BE2C (cell line): Measurements from ENCODE around the gene DYRK3.

Source experiments
- DNase-seq: peaks from one replicate; pipeline ENCODE4 v3.0.0-alpha.2; 2020
- H3K27me3 ChIP-seq: fragments of 250-450 bp; sonication (Bioruptor Pico); 2 replicates; pipeline ENCODE4 v1.5.1; 2020; ENCODE audit warnings: mild to moderate bottlenecking
- H3K36me3 ChIP-seq: fragments of 250-450 bp; sonication (Bioruptor Pico); 2 replicates; pipeline ENCODE4 v1.5.1; 2020; ENCODE audit warnings: mild to moderate bottlenecking
- H3K4me1 ChIP-seq: fragments of 250-450 bp; sonication (Bioruptor Pico); 2 replicates; pipeline ENCODE4 v1.5.1; 2020
- H3K4me3 ChIP-seq: 2 replicates; pipeline ENCODE4 v1.5.1; 2011; ENCODE audit warnings: low read depth, low read length
- H3K9me3 ChIP-seq: fragments of 250-450 bp; sonication (Bioruptor Pico); 2 replicates; pipeline ENCODE4 v1.5.1; 2020
- CTCF ChIP-seq: IDR thresholded peaks from 2 replicates; pipeline ENCODE4 v1.5.1; 2012; ENCODE audit warnings: mild to moderate bottlenecking, low read depth, low read length

Gene DYRK3

GRCh38 chr1:206666031-206666561 is 30.8 kb downstream of the DYRK3 start:
- TF ChIP-seq CTCF, result no peak
- Histone ChIP-seq H3K9me3 (no peaks in the 10 kb centered on the region), H3K4me3 (no peak overlapping the region), H3K4me1 (no peaks in the 10 kb centered on the region), H3K36me3 (no peaks in the 10 kb centered on the region), H3K27me3 (0 out of 2 replicates have a peak, but pooled peaks cover 3% of the 10 kb centered on the region)
- no peak for DNase-seq

- no peak for DNase-seq
- Histone ChIP-seq H3K36me3 (no peaks in the 10 kb centered on the region), H3K4me3 (no peak overlapping the region), H3K4me1 (peaks cover under 1% of the 10 kb centered on the region; the same call in 1 of the 2 replicates), H3K27me3 (0 out of 2 replicates have a peak, but pooled peaks cover 3% of the 10 kb centered on the region), H3K9me3 (no peaks in the 10 kb centered on the region)
- no peak for TF ChIP-seq CTCF
These were observed 31.8 kb downstream of the DYRK3 start for GRCh38 chr1:206666954-206667665.

DNA sequence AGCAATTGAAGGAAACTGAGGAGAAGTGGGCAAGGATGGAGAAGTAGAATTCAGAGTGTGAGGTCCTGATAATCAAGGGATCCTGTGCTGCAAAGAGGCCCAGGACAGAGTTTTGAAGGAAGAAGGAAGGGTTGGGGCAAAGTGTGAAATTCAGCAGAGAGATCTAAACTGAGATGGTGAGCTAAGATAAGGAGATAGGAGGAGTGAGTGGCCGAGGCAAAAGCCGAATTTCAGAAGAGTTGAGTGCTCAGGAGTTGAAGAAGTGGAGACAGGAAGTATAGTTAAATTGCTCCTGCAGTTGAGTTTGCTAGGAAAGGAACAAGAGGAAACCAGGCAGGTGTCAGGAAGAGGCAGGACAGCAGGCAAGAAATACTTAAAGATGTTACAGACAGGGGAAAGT is 33.0 kb downstream of the DYRK3 start:
- TF ChIP-seq CTCF, result no peak
- Histone ChIP-seq H3K36me3 (no peaks in the 10 kb centered on the region), H3K27me3 (no peaks in the 10 kb centered on the region; the same call in 1 of the 2 replicates), H3K4me1 (peaks cover 3% of the 10 kb centered on the region), H3K4me3 (no peak overlapping the region), H3K9me3 (no peaks in the 10 kb centered on the region)
- no peak for DNase-seq

DNA sequence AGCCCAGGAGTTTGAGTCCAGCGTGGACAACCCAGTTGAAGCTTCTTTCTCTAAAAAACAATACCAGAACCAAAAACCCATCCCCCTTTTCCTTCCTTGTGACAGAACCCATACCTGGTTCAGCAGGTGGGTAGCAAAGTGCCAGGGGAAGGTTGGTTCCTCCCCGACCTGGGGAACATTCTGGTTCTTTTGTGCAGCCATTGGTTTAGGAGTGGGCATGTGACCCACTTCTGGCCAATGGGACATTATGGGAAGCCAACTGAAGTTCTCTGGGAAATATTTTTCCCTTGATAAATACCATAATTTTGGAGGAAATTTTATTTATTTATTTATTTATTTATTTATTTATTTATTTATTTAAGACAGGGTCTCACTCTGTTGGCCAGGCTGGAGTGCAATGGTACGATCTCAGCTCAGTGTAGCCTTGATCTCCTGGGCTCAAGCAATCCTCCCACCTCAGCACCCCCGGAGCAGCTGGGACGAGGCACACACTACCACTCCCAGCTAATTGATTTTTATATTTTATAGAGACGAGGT is 33.6 kb downstream of the DYRK3 start:
- TF ChIP-seq CTCF, result no peak
- Histone ChIP-seq H3K4me1 (peaks cover 3% of the 10 kb centered on the region), H3K9me3 (no peaks in the 10 kb centered on the region), H3K4me3 (no peak overlapping the region), H3K36me3 (no peaks in the 10 kb centered on the region), H3K27me3 (no peaks in the 10 kb centered on the region; the same call in 1 of the 2 replicates)
- no peak for DNase-seq

DNA sequence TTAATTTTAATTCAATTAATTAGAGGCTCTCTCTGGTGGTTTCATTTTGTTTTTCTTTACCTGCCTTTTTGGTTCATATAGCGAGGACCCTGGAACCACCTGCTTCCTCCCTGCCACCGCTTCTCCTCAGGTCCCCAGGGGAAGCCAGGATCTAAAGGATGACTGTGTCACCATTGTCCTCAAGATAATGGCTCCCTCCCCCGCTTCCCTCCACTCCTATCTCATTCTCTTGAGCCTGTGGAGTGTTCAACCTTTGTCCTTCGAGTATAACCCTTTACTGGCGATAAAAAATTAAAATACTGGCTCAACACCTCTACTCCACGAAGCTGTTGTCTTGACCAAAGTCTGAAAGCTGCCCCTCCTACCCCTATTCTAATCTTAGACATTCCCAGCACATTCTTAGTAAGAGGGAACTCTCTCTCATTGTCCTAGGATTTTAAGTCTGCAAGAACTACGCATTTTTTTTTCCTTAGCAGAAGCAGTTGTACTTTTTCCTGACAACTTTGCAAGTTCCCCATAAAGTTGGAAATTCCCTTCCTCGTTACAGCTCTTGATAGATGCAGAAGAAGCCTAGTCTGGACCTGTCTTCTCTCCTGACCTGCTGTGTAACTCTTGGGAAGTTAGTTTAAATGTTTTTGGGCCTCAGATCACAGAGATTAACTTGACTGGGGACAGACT is 36.8 kb downstream of the DYRK3 start:
- H3K4me3 ChIP-seq, result no peak overlapping the region
- no peaks in the 10 kb centered on the region for H3K9me3 ChIP-seq
- no peaks in the 10 kb centered on the region; the same call in 1 of the 2 replicates for H3K27me3 ChIP-seq
- peaks cover 3% of the 10 kb centered on the region for H3K4me1 ChIP-seq
- no peaks in the 10 kb centered on the region for H3K36me3 ChIP-seq
- TF ChIP-seq CTCF, result no peak
- no peak for DNase-seq
